COLO829 (cell line): ENCODE measurements around the gene DSCAM.

Experiments
- DNase-seq: peaks from one replicate; pipeline ENCODE4 v3.0.0; 2012; ENCODE audit warnings: low spot score

DSCAM gene

DNA sequence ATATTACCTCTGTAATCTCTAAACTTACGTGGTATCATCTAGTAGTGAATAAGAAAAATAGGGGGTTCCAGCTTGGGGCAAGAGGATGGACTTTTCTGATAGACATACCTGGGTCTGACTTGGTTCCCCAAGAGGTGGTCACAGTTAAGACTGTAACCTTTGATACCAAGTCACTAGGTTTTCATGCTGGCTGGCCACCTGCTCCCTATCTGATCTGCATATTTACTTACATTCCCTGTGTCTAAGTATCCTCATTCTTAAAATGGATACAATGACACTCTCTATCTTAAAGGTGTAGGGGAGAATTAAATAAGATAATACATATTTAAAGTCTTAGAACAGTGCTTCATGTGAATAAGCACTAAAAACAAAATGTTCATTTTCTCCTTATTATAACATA lies 312.1 kb downstream of the DSCAM start:
- no peak for DNase-seq

DNA sequence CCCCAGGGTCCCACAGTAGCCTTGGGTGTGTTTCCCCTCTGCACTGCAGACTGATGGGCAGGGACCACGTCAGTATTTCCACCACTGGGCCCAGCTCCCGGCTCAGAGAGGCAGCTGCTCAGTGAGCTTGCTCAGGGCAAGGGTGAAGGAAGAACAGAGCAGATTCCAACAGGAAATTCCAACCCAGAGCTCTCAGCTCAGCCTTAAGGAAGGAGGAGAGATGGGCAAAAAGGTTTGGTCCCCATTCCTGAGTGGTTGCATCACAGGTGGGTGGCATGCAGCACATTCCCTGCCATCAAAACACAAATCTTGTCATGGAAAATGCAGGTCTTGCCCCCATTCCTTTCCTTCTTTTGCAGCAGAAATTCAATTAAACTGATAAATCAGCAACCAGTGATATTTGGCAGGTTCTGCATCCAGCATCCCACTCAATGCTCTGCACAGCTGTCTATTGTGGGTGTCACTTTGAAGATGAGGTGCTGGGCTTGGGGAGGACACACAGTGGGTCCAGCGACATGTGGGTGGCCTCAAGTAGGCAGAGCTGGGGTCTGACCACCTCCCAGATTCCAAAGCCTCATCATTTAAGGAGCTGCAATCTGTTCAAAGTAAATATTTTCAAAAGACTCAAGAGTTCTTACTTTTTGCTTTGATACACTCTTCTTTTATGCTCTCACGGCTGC lies 315.4 kb downstream of the DSCAM start:
- DNase-seq: no peak

- no peak for DNase-seq
Measured at GRCh38 chr21:40531016-40531415, 315.9 kb downstream of the DSCAM start.

- DNase-seq: no peak
Measured at GRCh38 chr21:40517646-40518045, 329.3 kb downstream of the DSCAM start.

DNA sequence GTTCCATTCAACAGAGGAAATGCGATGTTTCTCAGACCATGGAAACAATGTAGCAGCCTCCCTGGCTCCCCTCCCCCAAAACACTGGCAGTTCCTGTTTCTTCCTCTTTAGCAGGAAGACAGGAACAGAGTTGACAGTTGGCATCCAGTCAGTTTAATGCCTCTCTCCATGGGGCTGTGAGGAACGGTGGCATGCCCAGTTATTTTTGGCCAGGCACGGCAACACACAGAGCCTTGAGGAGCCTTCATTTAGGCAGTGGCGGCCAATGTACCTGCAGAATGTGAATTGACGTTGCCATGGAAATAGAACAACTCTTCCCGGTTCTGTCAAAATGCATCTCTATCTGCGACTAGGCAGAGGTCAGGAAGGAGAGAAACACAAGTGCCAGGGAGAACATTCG lies 330.6 kb downstream of the DSCAM start:
- DNase-seq: no peak

- DNase-seq: no peak
Measured at GRCh38 chr21:40512590-40512989, 334.4 kb downstream of the DSCAM start.

GRCh38 chr21:40507978-40508377 lies 339.0 kb downstream of the DSCAM start:
- no peak for DNase-seq

GRCh38 chr21:40505681-40506080 lies 341.3 kb downstream of the DSCAM start:
- no peak for DNase-seq

GRCh38 chr21:40505244-40505643 lies 341.7 kb downstream of the DSCAM start:
- no peak for DNase-seq

DNA sequence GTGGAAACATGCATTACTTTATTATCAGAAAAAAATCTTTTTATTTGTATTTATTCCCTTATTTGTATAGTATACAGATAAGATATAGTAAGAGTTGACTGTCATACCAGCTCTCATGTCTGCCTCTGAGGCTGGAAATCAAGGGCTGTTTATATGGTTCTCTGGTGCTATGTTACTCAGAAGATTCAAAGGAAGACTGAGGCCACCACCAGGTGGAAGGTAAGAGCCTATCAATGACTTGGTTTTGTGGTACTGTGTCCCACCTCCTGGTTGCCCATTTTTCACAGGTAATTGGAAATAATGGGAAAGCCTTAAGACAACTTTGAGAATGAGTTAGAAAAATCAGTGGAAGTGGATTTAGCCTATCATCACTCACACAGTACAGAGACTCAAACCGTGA lies 342.1 kb downstream of the DSCAM start:
- DNase-seq: no peak

DNA sequence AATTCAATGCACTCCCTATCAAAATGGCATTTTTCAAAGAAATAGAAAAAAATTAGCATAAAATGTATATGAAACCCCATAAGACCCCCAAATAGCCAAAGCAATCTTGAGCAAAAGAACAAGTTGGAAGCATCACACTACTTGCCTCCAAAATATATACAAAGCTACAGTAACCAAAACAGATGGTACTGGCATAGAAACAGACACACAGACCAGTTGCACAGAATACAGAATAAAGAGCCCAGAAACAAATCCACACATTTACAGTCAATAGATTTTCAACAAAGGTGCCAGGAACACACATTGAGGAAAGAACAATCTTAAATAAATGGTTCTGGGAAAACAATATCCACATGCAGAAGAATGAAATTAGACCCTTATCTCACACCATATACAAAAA lies 350.8 kb downstream of the DSCAM start:
- no peak for DNase-seq

- no peak for DNase-seq
Measured at GRCh38 chr21:40490408-40490807, 356.6 kb downstream of the DSCAM start.

DNA sequence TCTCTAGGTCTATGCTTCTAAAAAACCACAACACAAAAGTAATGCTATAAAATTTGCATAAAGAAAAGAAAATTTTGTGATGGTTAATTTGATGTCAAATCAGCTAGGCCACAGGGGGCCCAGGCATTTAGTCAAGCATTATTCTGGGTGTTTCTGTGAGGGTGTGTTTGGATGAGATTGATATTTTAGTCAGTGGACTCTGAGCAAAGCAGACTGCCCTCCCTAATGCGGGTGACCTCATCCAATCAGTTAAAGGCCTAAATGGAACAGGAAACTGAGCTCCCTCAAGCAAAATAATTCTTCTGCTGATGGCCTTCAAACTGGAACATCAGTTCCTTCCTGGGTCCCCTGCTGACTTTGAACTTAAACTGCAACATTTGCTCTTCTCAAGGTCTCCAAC lies 358.0 kb downstream of the DSCAM start:
- no peak for DNase-seq

DNA sequence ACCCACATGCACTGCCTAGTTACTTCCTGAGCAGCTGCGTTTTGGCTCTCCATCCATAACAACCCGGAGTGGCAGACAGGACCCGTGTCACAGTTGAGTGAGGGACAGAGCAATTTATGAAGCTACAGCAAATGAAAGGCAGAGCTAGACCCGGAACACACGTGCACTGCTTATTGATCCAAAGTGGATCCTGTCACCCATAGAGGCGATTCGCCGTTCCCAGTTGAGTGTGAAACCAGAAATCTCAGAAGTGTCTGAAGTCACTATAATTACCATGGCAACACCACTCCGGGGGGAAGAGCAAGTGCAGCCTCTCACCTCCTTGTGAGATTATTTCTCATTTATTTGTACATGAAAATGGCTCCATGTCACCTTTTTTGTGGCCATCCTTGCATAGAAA lies 365.2 kb downstream of the DSCAM start:
- no peak for DNase-seq

DNA sequence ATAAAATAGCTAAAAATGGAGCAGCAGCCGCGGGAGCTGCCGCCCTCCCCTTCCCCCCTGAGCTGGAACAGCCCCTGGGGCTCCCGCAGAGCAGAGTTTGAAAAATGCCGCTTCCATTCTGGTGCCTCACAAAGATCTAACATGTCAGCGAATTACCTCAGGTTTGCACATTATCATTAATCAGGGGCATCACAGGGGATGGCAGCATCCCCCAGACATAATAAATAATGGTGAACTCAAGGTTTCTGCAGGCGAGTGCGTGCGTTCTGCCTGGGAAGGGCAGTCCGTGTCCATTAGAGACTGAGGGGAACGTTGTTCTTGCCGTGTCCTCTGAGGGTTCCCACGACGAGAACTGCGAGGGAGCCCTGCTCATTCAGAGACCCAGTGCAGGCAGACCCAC lies 372.4 kb downstream of the DSCAM start:
- DNase-seq: no peak

GRCh38 chr21:40472013-40472412 lies 374.9 kb downstream of the DSCAM start:
- DNase-seq: no peak

DNA sequence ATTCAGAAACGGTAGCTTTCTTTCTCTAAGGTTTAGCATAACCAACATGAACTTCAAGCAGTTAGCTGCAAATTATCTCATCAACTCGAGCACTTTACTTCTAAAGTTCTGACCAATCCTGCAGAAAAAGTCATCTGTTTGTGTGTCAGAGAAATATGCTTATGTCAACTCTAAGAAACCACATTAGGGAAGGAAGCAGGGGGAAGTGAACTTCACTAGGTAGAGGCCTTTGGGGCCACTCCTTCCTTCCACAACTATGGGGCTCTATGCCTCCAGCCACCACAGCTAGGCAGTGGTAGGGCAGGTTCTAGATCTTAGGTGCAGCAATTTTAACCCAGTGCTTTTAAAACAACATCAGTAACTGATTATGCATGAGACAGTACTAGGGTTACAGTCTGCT lies 375.9 kb downstream of the DSCAM start:
- DNase-seq: no peak

- no peak for DNase-seq
Measured at GRCh38 chr21:40466893-40467483, 380.0 kb downstream of the DSCAM start.

GRCh38 chr21:40465382-40465781 lies 381.6 kb downstream of the DSCAM start:
- no peak for DNase-seq

GRCh38 chr21:40463176-40463575 lies 383.8 kb downstream of the DSCAM start:
- no peak for DNase-seq

GRCh38 chr21:40461008-40461407 lies 385.9 kb downstream of the DSCAM start:
- no peak for DNase-seq

- no peak for DNase-seq
Measured at GRCh38 chr21:40457741-40458140, 389.2 kb downstream of the DSCAM start.

DNA sequence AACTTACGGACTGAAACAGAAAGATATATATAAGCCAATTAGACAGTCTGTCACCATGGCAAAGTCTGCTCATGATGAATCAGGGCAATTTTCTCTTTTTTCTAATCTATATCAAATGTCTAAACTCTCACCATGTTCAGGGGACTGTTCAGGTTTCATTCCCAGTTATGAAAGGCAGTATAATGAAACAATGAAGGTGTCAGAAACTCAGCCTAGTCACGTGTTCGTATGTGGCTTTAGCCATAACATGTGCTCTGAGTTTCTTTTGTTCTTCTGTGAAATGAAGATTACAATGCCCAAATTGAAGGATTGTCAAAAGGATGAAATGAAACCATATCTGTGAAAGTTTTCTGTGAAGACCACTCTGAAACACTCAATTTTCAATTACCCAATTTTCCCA lies 392.9 kb downstream of the DSCAM start:
- DNase-seq: no peak

- DNase-seq: no peak
Measured at GRCh38 chr21:40453183-40453582, 393.8 kb downstream of the DSCAM start.
